ENCODE measurements around the gene CWF19L2. TPM values are rescaled to one million over a fixed set of nuclear protein-coding genes. Genes with fewer than 3 reads are reported as not detected.

The CWF19L2 gene
- total RNA-seq, 1 experiment from 2014 or later = 18.4 TPM

DNA sequence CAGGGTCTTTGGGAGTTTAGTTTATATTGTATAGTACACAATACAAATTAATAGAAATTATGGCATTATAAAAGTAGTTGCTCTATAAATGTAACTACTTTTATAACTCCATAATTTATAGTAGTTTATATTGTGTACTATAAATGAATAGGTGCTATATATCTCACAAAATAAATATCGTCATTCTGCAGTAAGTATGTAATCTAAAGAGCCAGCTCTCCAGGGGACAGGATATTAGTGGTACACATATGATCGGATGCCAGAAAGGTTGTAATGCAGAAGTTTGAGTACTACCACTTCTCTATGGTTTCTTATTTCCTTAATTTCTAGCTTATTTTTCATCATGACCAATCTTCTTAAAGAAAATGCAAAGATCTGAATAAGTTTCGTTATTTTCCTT is 20.2 kb upstream of the CWF19L2 start:
- Histone ChIP-seq H4K91ac (ENCODE audit: insufficient read length, low read depth, low read length) (no peak overlapping the region), H3K9ac (ENCODE audit: extremely low read depth, insufficient read length, low read length) (no peak overlapping the region), H2BK120ac (ENCODE audit: low read depth, low read length, poor library complexity, severe bottlenecking) (no peak overlapping the region), H3K27me3 (ENCODE audit: insufficient read depth, low read length) (no peaks in the 10 kb centered on the region), H2BK5ac (ENCODE audit: insufficient read length, low read length) (no peak overlapping the region), H3K79me1 (ENCODE audit: insufficient read depth, low read depth, low read length, poor library complexity, severe bottlenecking) (no peaks in the 10 kb centered on the region), H3K9me3 (ENCODE audit: control insufficient read depth, low read depth, low read length) (no peaks in the 10 kb centered on the region), H3K4me2 (ENCODE audit: insufficient read depth, insufficient read length, low read length) (no peak overlapping the region), H2AK5ac (ENCODE audit: insufficient read length, low read length) (no peak overlapping the region), H4K8ac (replicated peaks; ENCODE audit: insufficient read length, low read depth, low read length) (no peak overlapping the region), H2AFZ (ENCODE audit: low read length) (no peak overlapping the region), H3K23ac (ENCODE audit: insufficient read length, low read depth, low read length) (no peak overlapping the region), H3K4me1 (ENCODE audit: insufficient read depth, low read length) (no peaks in the 10 kb centered on the region), H3K14ac (ENCODE audit: insufficient read depth, low read length) (no peak overlapping the region), H4K5ac (ENCODE audit: insufficient read length, low read depth, low read length) (no peak overlapping the region), H3K18ac (ENCODE audit: insufficient read length, low read depth, low read length) (no peak overlapping the region), H3K79me2 (ENCODE audit: insufficient read depth, low read length) (no peaks in the 10 kb centered on the region), H3K27ac (ENCODE audit: insufficient read length, low read depth, low read length) (no peak overlapping the region), H3K4ac (ENCODE audit: low read depth, low read length) (no peak overlapping the region), H2BK12ac (ENCODE audit: insufficient read length, low read depth, low read length) (no peak overlapping the region), H2BK15ac (ENCODE audit: low read depth, low read length) (no peak overlapping the region), H3K23me2 (ENCODE audit: insufficient read length, low read depth, low read length, poor library complexity, severe bottlenecking) (no peaks in the 10 kb centered on the region), H2BK20ac (ENCODE audit: low read depth, low read length, poor library complexity, severe bottlenecking) (no peak overlapping the region), H4K20me1 (ENCODE audit: control insufficient read depth, insufficient read depth, insufficient read length) (no peaks in the 10 kb centered on the region), H3T11ph (ENCODE audit: low read length) (no peak overlapping the region), H3K56ac (ENCODE audit: insufficient read length, low read depth, low read length) (no peak overlapping the region)
- Mint-ChIP-seq H3K36me3 (ENCODE audit: insufficient read depth in 1 of 3, low read depth in 3 of 3) (no peaks in the 10 kb centered on the region), H3K27ac (no peak overlapping the region), H3K4me3 (no peak overlapping the region), H3K9me3 (no peaks in the 10 kb centered on the region), H3K27me3 (ENCODE audit: low read depth) (no peaks in the 10 kb centered on the region), H3K4me1 (no peaks in the 10 kb centered on the region)
- DNase-seq = no peak
- WGBS (ENCODE audit: extremely low coverage, insufficient read length, low lambda C conversion rate) = no CpG with 5 or more reads among the region's 3 CpGs
- TF ChIP-seq, protein P1, sequence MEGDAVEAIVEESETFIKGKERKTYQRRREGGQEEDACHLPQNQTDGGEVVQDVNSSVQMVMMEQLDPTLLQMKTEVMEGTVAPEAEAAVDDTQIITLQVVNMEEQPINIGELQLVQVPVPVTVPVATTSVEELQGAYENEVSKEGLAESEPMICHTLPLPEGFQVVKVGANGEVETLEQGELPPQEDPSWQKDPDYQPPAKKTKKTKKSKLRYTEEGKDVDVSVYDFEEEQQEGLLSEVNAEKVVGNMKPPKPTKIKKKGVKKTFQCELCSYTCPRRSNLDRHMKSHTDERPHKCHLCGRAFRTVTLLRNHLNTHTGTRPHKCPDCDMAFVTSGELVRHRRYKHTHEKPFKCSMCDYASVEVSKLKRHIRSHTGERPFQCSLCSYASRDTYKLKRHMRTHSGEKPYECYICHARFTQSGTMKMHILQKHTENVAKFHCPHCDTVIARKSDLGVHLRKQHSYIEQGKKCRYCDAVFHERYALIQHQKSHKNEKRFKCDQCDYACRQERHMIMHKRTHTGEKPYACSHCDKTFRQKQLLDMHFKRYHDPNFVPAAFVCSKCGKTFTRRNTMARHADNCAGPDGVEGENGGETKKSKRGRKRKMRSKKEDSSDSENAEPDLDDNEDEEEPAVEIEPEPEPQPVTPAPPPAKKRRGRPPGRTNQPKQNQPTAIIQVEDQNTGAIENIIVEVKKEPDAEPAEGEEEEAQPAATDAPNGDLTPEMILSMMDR (conservative IDR thresholded peaks at IDR 0.05) = no peak

Measured in H9 (cell line).